SK-N-SH (cell line): ENCODE measurements around the gene WDR74.

ENCODE experiments used
- CTCF ChIP-seq: fragments of 200-600 bp; sonication (generic); IDR thresholded peaks from 2 replicates; pipeline ENCODE4 v1.6.1; 2017; ENCODE audit warnings: antibody characterized with exemption, mild to moderate bottlenecking, moderate library complexity
- POLR2AphosphoS5 ChIP-seq: IDR thresholded peaks from 2 replicates; pipeline ENCODE4 v1.6.1; 2012; ENCODE audit warnings: low read depth, low read length
- YY1 ChIP-seq: IDR thresholded peaks from 2 replicates; pipeline ENCODE4 v1.4.0; 2012; ENCODE audit warnings: low read depth, mild to moderate bottlenecking

- no peak for TF ChIP-seq YY1
- TF ChIP-seq CTCF: no peak
- TF ChIP-seq POLR2AphosphoS5: no peak
Observed at GRCh38 chr11:62832336-62833234, 6.8 kb downstream of the WDR74 start, which contains the start of gene TEX54.
